Vagina (tissue), 2 donors: ENCODE data around the gene CRISP3. TPM values are rescaled to one million over a fixed set of nuclear protein-coding genes. Genes with fewer than 3 reads are reported as not detected.

ENCODE experiments used
- DNase-seq, 2 donors: peaks; one replicate each; pipeline ENCODE4 v3.0.0-alpha.2; 2017; ENCODE audit errors: extremely low spot score in 2 of 2
- H3K27ac ChIP-seq: fragments of 200-600 bp; sonication (generic); one replicate; pipeline ENCODE4 v1.5.1; 2019
- H3K27me3 ChIP-seq: fragments of 200-600 bp; sonication (generic); one replicate; pipeline ENCODE4 v1.5.1; 2019
- H3K36me3 ChIP-seq, 2 donors: fragments of 200-600 bp; sonication (generic); one replicate each; pipeline ENCODE4 v1.5.1; 2017 to 2019
- H3K4me1 ChIP-seq: fragments of 200-600 bp; sonication (generic); one replicate; pipeline ENCODE4 v1.5.1; 2019
- H3K4me3 ChIP-seq, 2 donors: fragments of 200-600 bp; sonication (generic); 1 replicate in 1 of 2; 2 replicates in 1 of 2; pipeline ENCODE4 v1.5.1; 2016 to 2019
- H3K9me3 ChIP-seq: fragments of 200-600 bp; sonication (generic); one replicate; pipeline ENCODE4 v1.5.1; 2019
- CTCF ChIP-seq, 3 experiments: fragments of 450-650 bp in 2 of 3; fragments of 200-600 bp in 1 of 3; sonication (generic) in 1 of 3; IDR thresholded peaks; one replicate each; pipeline ENCODE4 v1.5.1; 2017 to 2019; ENCODE audit warnings: antibody characterized with exemption in 3 of 3, mild to moderate bottlenecking in 2 of 3, moderate library complexity in 2 of 3
- POLR2A ChIP-seq, 2 donors: fragments of 450-650 bp; IDR thresholded peaks; one replicate each; pipeline ENCODE4 v1.6.1; 2017; ENCODE audit warnings: antibody characterized with exemption in 2 of 2, mild to moderate bottlenecking in 2 of 2, moderate library complexity in 2 of 2
- POLR2AphosphoS5 ChIP-seq, 2 donors: sonication (generic); formaldehyde crosslinking; IDR thresholded peaks; one replicate each; pipeline ENCODE4 v1.9.0; 2017; ENCODE audit warnings: antibody characterized with exemption in 2 of 2, mild to moderate bottlenecking in 2 of 2, low read depth in 1 of 2; ENCODE audit not compliant: insufficient read depth in 1 of 2
- intact Hi-C: fragments of 100-400 bp; cut with DNase I; formaldehyde crosslinking; loops from one replicate; pipeline ENCODE4 v1.15.1; 2023
- total RNA-seq: library from RNA; depleted of rRNA; stranded (reverse); fragments of >200 nt; gene quantifications from one replicate; pipeline ENCODE4 v1.2.3, GENCODE V29; 2016

CRISP3 gene
- total RNA-seq, 1 donor from 2014 or later, result 19.2 TPM

- H3K4me3 ChIP-seq, result no peak overlapping the region
These were observed 45.7 kb downstream of the CRISP3 start for GRCh38 chr6:49698478-49698877.

GRCh38 chr6:49693512-49693911 is 50.7 kb downstream of the CRISP3 start:
- TF ChIP-seq CTCF (IDR thresholded peaks at IDR 0.05) (no peak), POLR2AphosphoS5 (IDR thresholded peaks at IDR 0.05; ENCODE audit: insufficient read depth in 1 of 2, low read depth in 1 of 2) (no peak), POLR2A (IDR thresholded peaks at IDR 0.05) (no peak)
- no peaks in the 10 kb centered on the region for H3K27me3 ChIP-seq
- intact Hi-C loops, result no loop called here
- no peak overlapping the region for H3K27ac ChIP-seq
- no peaks in the 10 kb centered on the region for H3K4me1 ChIP-seq
- no peak overlapping the region for H3K4me3 ChIP-seq
- no peaks in the 10 kb centered on the region for H3K9me3 ChIP-seq
- DNase-seq, result no peak
- H3K36me3 ChIP-seq, result no peaks in the 10 kb centered on the region

More at GRCh38 chr6:49698478-49698877, 45.7 kb downstream of the CRISP3 start:
- DNase-seq, result no peak
- intact Hi-C loops, result no loop called here
- Histone ChIP-seq H3K36me3 (no peaks in the 10 kb centered on the region), H3K4me1 (no peaks in the 10 kb centered on the region), H3K9me3 (peaks cover 4% of the 10 kb centered on the region), H3K27ac (no peak overlapping the region), H3K27me3 (no peaks in the 10 kb centered on the region)
- TF ChIP-seq POLR2A (IDR thresholded peaks at IDR 0.05), result no peak
- TF ChIP-seq POLR2AphosphoS5 (IDR thresholded peaks at IDR 0.05; ENCODE audit: insufficient read depth in 1 of 2, low read depth in 1 of 2), result no peak
- no peak for TF ChIP-seq CTCF (IDR thresholded peaks at IDR 0.05)

- Histone ChIP-seq H3K9me3 (no peaks in the 10 kb centered on the region), H3K27me3 (no peaks in the 10 kb centered on the region), H3K36me3 (no peaks in the 10 kb centered on the region), H3K4me1 (no peaks in the 10 kb centered on the region), H3K27ac (no peak overlapping the region), H3K4me3 (no peak overlapping the region)
- DNase-seq, result no peak
- intact Hi-C loops, result no loop called here
- TF ChIP-seq POLR2AphosphoS5 (IDR thresholded peaks at IDR 0.05; ENCODE audit: insufficient read depth in 1 of 2, low read depth in 1 of 2), result no peak
- no peak for TF ChIP-seq POLR2A (IDR thresholded peaks at IDR 0.05)
- no peak for TF ChIP-seq CTCF (IDR thresholded peaks at IDR 0.05)
These were observed 51.7 kb downstream of the CRISP3 start for GRCh38 chr6:49692534-49692933.

Other genes starting within 250 kb of the CRISP3 start
- not detected for gene GLYATL3, start 244.5 kb downstream of the CRISP3 start, total RNA-seq
- 14.2 TPM for gene C6orf141, start 193.7 kb downstream of the CRISP3 start, total RNA-seq
- 2.5 TPM for gene RHAG, start 107.5 kb downstream of the CRISP3 start, total RNA-seq
- gene CRISP2, start 30.8 kb downstream of the CRISP3 start, total RNA-seq, result not detected
- not detected for gene PGK2, start 42.9 kb upstream of the CRISP3 start, total RNA-seq
- not detected for gene CRISP1, start 122.1 kb upstream of the CRISP3 start, total RNA-seq
- gene DEFB114, start 219.8 kb upstream of the CRISP3 start, total RNA-seq, result not detected
- not detected for gene DEFB113, start 225.2 kb upstream of the CRISP3 start, total RNA-seq